ENCODE results near the gene ARHGAP6.

DNA sequence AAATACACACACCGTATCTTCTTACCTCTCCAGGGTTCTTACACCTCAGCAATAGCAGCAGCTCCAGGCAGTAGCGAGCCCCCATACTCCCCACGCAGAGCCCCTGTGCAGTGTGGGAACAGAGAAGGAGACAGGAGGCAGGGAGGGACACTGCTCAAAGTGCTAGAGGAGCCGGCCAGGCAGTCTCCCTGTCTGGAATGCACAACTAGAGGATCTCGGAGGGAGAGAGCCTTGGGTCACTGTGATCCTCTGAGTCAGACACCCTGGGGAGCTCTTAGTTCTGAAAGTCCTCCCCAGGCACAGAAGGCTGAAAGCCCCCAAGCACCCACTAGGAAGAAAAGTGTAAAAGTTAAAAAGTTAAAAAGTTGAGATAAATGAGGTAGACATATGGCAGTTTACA, 356.5 kb downstream of the ARHGAP6 start:
- TF ChIP-seq, protein P1, sequence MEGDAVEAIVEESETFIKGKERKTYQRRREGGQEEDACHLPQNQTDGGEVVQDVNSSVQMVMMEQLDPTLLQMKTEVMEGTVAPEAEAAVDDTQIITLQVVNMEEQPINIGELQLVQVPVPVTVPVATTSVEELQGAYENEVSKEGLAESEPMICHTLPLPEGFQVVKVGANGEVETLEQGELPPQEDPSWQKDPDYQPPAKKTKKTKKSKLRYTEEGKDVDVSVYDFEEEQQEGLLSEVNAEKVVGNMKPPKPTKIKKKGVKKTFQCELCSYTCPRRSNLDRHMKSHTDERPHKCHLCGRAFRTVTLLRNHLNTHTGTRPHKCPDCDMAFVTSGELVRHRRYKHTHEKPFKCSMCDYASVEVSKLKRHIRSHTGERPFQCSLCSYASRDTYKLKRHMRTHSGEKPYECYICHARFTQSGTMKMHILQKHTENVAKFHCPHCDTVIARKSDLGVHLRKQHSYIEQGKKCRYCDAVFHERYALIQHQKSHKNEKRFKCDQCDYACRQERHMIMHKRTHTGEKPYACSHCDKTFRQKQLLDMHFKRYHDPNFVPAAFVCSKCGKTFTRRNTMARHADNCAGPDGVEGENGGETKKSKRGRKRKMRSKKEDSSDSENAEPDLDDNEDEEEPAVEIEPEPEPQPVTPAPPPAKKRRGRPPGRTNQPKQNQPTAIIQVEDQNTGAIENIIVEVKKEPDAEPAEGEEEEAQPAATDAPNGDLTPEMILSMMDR (IDR thresholded peaks at IDR 0.05): no peak
- no peak for TF ChIP-seq EZH2phosphoT487 (IDR thresholded peaks at IDR 0.05)

All from neural progenitor cell (in vitro differentiated cells).